ENCODE measurements around the gene AIMP2.
"Not testable (repeated sequence)": the region's sequence is repeated elsewhere in the genome, so short reads cannot be mapped to it uniquely, and the experiment has no call there.

The AIMP2 gene

DNA sequence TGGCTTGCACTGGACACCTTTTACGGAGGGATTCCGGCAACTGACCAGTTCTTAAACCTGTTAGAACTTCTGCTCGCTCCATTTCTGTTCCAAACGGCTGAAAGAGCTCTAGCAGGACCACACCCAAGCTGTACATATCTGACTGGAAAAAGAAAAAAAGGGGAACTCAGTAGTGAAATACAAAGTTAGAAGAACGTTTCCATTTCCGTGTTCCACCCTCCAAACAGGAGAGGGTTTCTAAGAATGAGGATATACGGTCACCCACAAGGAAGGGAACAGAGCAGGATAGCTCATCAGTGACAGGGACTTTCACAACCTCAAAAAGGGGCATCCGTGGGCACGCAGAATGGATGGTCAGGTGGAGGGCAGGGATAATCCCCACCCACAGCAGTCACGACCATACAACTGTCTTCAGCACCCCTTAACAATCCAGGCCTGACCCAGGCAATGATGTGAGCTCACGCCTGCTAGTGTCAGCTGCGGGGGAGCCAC lies 17.8 kb downstream of the AIMP2 start:
- DNase-seq = no peak

GRCh38 chr7:6027806-6028365 lies 18.8 kb downstream of the AIMP2 start:
- DNase-seq = no peak

DNA sequence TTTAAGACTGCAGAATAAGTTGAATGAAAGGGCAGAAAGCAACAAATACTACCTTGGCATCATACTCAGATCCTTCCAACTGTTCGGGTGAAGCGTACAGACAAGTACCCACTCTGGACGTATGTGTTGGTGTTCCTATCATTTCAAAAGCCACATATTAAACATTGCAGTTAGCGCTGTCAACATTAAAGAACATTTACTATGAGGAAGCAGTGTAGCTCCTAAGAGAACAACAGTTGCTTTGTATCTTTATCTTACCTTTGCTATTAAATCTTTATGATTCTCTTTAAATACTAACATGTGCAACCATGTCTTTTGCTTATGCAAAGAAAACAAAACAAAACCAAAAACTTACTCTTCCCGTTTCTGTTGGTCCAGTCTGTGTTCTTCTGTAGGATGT lies 19.5 kb downstream of the AIMP2 start:
- no peak for DNase-seq

- no peak for DNase-seq
Measured at GRCh38 chr7:6030988-6031387, 21.9 kb downstream of the AIMP2 start, which contains the start of gene ANKRD61. Gene ANKRD61, plus strand, starts transcription at chr7:6031376. Its CDS starts 0 bp downstream, at chr7:6031376.

GRCh38 chr7:6031567-6031966 lies 22.5 kb downstream of the AIMP2 start:
- DNase-seq = no peak

- DNase-seq = no peak
Measured at GRCh38 chr7:6032167-6032566, 23.1 kb downstream of the AIMP2 start.

DNA sequence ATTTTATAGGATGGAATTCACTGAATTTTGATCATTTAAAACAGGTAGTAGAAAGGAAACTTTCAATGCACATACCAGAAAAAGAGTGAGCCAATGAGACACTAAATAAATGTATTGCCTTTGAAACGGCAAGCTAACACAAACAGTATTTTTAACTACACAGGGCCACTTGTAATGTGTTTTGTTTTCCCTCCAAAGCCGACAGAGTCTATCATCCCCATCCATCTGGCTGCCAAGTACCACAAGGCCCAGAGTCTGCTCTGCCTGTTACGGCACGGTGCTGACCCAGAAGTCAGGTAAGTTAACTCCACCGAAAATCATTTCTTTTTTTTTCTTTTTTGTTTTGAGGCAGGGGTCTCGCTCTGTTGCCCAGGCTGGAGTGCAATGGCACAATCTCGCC lies 23.6 kb downstream of the AIMP2 start:
- DNase-seq = no peak

GRCh38 chr7:6035165-6035564 lies 26.1 kb downstream of the AIMP2 start:
- no peak for DNase-seq

- DNase-seq = no peak
Measured at GRCh38 chr7:6035686-6036085, 26.6 kb downstream of the AIMP2 start.

GRCh38 chr7:6049780-6050179 lies 40.7 kb downstream of the AIMP2 start:
- no peak for DNase-seq

- DNase-seq = not testable (repeated sequence)
Measured at GRCh38 chr7:6051185-6051584, 42.1 kb downstream of the AIMP2 start.

DNA sequence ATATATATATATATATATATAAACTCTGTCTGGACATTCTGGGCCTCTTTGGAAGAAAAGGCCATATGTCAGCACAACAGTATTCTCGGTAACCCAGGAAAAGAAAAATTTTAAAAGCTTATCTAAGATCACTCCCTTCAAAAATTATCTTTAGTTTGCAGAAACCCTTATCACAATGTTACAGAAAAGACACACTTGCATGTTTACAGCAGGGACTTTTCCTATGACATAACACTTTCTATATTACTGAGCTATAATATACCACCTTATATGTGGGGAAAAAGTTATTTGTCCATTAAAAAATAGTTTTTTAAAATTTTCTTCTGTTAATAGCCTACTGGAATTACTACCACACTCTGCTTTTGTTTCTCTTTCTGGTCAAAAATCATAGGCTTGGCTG lies 47.5 kb downstream of the AIMP2 start:
- DNase-seq = no peak

DNA sequence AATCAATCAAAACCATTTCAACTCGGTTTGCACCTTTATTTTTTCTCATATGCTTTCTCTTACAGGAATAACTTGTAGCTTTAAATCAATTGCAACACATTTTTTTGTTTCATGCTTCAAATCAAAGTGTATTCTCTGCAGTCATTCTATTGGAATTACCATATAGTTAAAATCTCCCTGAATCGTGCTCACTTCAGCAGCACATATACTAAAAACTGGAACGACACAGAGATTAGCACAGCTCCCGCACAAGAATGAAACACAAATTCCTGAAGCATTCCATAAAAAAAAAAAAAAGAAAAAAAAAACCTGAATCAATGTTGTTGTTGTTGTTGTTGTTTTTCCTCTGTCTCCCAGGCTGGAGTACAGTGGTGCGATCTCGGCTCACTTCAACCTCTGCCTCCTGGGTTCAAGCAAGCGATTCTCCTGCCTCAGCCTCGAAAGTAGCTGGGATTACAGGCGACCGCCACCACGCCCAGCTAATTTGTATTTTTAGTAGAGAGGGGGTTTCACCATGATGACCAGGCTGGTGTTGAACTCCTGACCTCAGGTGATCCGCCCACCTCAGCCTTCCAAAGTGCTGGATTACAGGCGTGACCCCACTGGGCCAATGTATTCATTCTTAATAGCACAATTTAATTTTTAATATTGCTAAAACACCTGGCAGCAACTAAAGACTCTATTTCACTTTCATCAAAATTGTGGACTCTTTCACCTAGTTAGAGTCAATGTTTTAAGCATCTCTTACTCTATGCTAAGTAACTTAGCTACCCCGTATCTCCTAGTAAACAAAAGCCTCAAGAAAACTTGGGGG lies 48.5 kb downstream of the AIMP2 start:
- DNase-seq = no peak

- not testable (repeated sequence) for DNase-seq
Measured at GRCh38 chr7:6059941-6060340, 50.9 kb downstream of the AIMP2 start.

GRCh38 chr7:6071406-6071805 lies 62.3 kb downstream of the AIMP2 start:
- DNase-seq = no peak

All from DMS53 (cell line).